ENCODE results near the gene CDR2L.
"Not testable (repeated sequence)": the region's sequence is repeated elsewhere in the genome, so short reads cannot be mapped to it uniquely, and the experiment has no call there.

Gene CDR2L

DNA sequence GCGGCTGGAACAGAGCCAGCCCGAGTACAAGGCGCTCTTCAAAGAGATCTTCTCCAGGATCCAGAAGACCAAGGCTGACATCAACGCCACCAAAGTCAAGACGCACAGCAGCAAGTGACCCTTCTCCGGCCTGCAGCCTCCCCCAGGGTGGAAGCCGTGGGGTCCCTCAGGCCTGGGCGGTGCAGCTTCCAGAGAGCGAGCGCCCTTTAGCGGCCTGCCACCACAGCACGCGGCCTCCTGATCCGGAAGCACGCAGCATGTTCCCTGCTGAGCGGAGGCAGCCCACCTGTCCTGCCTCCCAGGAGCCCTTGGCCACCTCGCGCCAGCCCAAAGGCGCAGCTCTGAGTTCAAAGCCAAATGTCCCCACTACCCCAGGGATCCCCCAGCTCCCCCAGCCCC, 16.5 kb downstream of the CDR2L start:
- Histone ChIP-seq H3K9me3 (ENCODE audit: low read length) (no peaks in the 10 kb centered on the region), H2AFZ (ENCODE audit: low read length) (no peak overlapping the region), H3K27me3 (ENCODE audit: insufficient read depth, low read length) (no peaks in the 10 kb centered on the region), H3K4me3 (ENCODE audit: low read depth, low read length, poor library complexity, severe bottlenecking) (no peak overlapping the region), H3K9me2 (ENCODE audit: low read depth, low read length) (no peaks in the 10 kb centered on the region), H3K36me3 (ENCODE audit: insufficient read depth, low read length) (no peaks in the 10 kb centered on the region), H3K4me1 (ENCODE audit: insufficient read depth, low read length, severe bottlenecking) (no peaks in the 10 kb centered on the region), H4K20me1 (ENCODE audit: insufficient read depth, low read length) (no peaks in the 10 kb centered on the region), H3K4me2 (ENCODE audit: low read length) (no peak overlapping the region), H3K27ac (ENCODE audit: low read depth, low read length, poor library complexity, severe bottlenecking) (no peak overlapping the region), H3F3A (ENCODE audit: insufficient read depth, low read length) (no peaks in the 10 kb centered on the region), H3K79me2 (ENCODE audit: insufficient read depth, low read length) (no peaks in the 10 kb centered on the region), H3K9ac (ENCODE audit: low read length) (no peak overlapping the region)
- TF ChIP-seq, protein P1, sequence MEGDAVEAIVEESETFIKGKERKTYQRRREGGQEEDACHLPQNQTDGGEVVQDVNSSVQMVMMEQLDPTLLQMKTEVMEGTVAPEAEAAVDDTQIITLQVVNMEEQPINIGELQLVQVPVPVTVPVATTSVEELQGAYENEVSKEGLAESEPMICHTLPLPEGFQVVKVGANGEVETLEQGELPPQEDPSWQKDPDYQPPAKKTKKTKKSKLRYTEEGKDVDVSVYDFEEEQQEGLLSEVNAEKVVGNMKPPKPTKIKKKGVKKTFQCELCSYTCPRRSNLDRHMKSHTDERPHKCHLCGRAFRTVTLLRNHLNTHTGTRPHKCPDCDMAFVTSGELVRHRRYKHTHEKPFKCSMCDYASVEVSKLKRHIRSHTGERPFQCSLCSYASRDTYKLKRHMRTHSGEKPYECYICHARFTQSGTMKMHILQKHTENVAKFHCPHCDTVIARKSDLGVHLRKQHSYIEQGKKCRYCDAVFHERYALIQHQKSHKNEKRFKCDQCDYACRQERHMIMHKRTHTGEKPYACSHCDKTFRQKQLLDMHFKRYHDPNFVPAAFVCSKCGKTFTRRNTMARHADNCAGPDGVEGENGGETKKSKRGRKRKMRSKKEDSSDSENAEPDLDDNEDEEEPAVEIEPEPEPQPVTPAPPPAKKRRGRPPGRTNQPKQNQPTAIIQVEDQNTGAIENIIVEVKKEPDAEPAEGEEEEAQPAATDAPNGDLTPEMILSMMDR (IDR thresholded peaks at IDR 0.05; ENCODE audit: low read length): no peak
- no peak for TF ChIP-seq EZH2 (IDR thresholded peaks at IDR 0.05; ENCODE audit: borderline replicate concordance, low read length)

DNA sequence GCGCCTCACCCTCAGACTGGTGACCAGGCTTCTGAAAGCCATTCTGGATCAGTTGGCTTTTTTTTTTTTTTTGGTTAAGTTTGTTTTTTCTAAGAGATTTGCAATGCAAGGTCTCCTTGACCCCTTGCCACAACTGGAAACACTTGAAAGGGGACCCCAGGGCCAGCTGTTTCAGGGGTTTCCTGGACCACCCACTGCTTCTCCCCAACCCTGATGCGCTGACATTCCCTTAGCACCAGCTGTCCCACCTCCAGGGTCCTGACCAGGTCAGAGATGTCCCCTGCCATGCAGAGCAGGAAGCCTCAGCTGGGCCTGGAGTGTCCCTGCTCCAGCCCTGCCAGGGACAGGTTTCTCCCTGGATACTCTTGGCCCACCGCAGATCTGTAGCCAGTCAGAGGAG, 16.9 kb downstream of the CDR2L start:
- Histone ChIP-seq H4K20me1 (ENCODE audit: insufficient read depth, low read length) (no peaks in the 10 kb centered on the region), H3K79me2 (ENCODE audit: insufficient read depth, low read length) (no peaks in the 10 kb centered on the region), H3K9ac (ENCODE audit: low read length) (no peak overlapping the region), H3K27me3 (ENCODE audit: insufficient read depth, low read length) (no peaks in the 10 kb centered on the region), H3K4me3 (ENCODE audit: low read depth, low read length, poor library complexity, severe bottlenecking) (no peak overlapping the region), H3K4me1 (ENCODE audit: insufficient read depth, low read length, severe bottlenecking) (no peaks in the 10 kb centered on the region), H2AFZ (ENCODE audit: low read length) (no peak overlapping the region), H3K36me3 (ENCODE audit: insufficient read depth, low read length) (no peaks in the 10 kb centered on the region), H3F3A (ENCODE audit: insufficient read depth, low read length) (no peaks in the 10 kb centered on the region), H3K27ac (ENCODE audit: low read depth, low read length, poor library complexity, severe bottlenecking) (no peak overlapping the region), H3K4me2 (ENCODE audit: low read length) (no peak overlapping the region), H3K9me3 (ENCODE audit: low read length) (no peaks in the 10 kb centered on the region), H3K9me2 (ENCODE audit: low read depth, low read length) (no peaks in the 10 kb centered on the region)
- TF ChIP-seq EZH2 (IDR thresholded peaks at IDR 0.05; ENCODE audit: borderline replicate concordance, low read length): no peak
- TF ChIP-seq, protein P1 (IDR thresholded peaks at IDR 0.05; ENCODE audit: low read length): no peak

DNA sequence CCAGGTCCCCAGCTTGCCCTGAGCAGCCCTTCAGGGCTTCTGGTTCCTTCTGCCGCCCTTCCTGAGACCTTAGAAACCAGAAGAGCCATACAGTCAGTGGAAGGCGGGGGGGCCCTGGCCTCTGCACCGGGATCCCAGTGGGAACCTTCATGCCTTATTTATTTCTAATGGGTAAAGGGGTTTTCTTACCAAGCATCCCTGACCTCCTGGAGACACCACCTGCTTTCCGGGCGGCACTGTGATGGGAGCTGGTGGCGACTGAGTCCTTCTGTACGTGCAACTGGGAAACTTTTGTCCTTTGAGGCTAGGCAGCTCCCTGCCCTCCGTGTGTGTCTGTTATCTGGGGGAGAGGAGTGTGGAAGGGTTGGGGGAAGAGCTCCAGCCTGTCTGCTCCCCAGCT, 17.9 kb downstream of the CDR2L start:
- H4K20me1 ChIP-seq (ENCODE audit: insufficient read depth, low read length): no peaks in the 10 kb centered on the region
- H3K4me1 ChIP-seq (ENCODE audit: insufficient read depth, low read length, severe bottlenecking): no peaks in the 10 kb centered on the region
- H3K79me2 ChIP-seq (ENCODE audit: insufficient read depth, low read length): no peaks in the 10 kb centered on the region
- no peak overlapping the region for H2AFZ ChIP-seq (ENCODE audit: low read length)
- no peak overlapping the region for H3K9ac ChIP-seq (ENCODE audit: low read length)
- H3K9me2 ChIP-seq (ENCODE audit: low read depth, low read length): no peaks in the 10 kb centered on the region
- no peak overlapping the region for H3K27ac ChIP-seq (ENCODE audit: low read depth, low read length, poor library complexity, severe bottlenecking)
- H3K4me3 ChIP-seq (ENCODE audit: low read depth, low read length, poor library complexity, severe bottlenecking): no peak overlapping the region
- H3K4me2 ChIP-seq (ENCODE audit: low read length): no peak overlapping the region
- H3K36me3 ChIP-seq (ENCODE audit: insufficient read depth, low read length): no peaks in the 10 kb centered on the region
- TF ChIP-seq, protein P1 (IDR thresholded peaks at IDR 0.05; ENCODE audit: low read length): no peak
- no peak for TF ChIP-seq EZH2 (IDR thresholded peaks at IDR 0.05; ENCODE audit: borderline replicate concordance, low read length)
- H3F3A ChIP-seq (ENCODE audit: insufficient read depth, low read length): no peaks in the 10 kb centered on the region
- H3K9me3 ChIP-seq (ENCODE audit: low read length): no peaks in the 10 kb centered on the region
- no peaks in the 10 kb centered on the region for H3K27me3 ChIP-seq (ENCODE audit: insufficient read depth, low read length)

DNA sequence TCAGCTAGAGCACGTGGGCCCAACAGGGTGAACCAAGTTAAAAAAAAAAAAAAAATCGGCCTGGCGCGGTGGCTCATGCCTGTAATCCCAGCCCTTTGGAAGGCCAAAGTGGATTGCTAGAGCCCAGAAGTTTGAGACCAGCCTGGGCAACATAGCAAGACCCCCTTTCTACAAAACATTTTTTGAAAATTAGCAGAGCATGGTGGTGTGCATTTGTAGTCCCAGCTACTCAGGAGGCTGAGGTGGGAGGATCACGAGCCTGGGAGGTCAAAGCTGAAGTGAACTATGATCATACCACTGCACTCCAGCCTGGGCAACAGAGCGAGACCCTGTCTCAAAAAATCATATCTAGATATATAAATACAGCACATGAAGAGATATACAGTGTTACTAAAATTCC, 18.7 kb downstream of the CDR2L start:
- not testable (repeated sequence) for H2AFZ ChIP-seq (ENCODE audit: low read length); H4K20me1 ChIP-seq (ENCODE audit: insufficient read depth, low read length); H3K9me2 ChIP-seq (ENCODE audit: low read depth, low read length); H3F3A ChIP-seq (ENCODE audit: insufficient read depth, low read length); H3K4me2 ChIP-seq (ENCODE audit: low read length); H3K4me1 ChIP-seq (ENCODE audit: insufficient read depth, low read length, severe bottlenecking); H3K27ac ChIP-seq (ENCODE audit: low read depth, low read length, poor library complexity, severe bottlenecking); H3K9ac ChIP-seq (ENCODE audit: low read length); H3K79me2 ChIP-seq (ENCODE audit: insufficient read depth, low read length); H3K9me3 ChIP-seq (ENCODE audit: low read length); H3K36me3 ChIP-seq (ENCODE audit: insufficient read depth, low read length); H3K27me3 ChIP-seq (ENCODE audit: insufficient read depth, low read length); H3K4me3 ChIP-seq (ENCODE audit: low read depth, low read length, poor library complexity, severe bottlenecking)

All from OCI-LY1 (cell line).